Brain microvascular endothelial cell (primary cell): ENCODE results near the gene MLLT6.
"Not testable (repeated sequence)": the region's sequence is repeated elsewhere in the genome, so short reads cannot be mapped to it uniquely, and the experiment has no call there.

Experiments used
- DNase-seq: peaks from one replicate; pipeline ENCODE4 v3.0.0-alpha.2; 2020
- H3K27ac ChIP-seq: fragments of 250-450 bp; sonication (Bioruptor Pico); 2 replicates; pipeline ENCODE4 v1.5.1; 2020; ENCODE audit warnings: mild to moderate bottlenecking, moderate library complexity
- H3K27me3 ChIP-seq: fragments of 250-450 bp; sonication (Bioruptor Pico); replicated peaks from 2 replicates; pipeline ENCODE4 v1.5.1; 2020; ENCODE audit warnings: mild to moderate bottlenecking
- H3K36me3 ChIP-seq: fragments of 250-450 bp; sonication (Bioruptor Pico); replicated peaks from 2 replicates; pipeline ENCODE4 v1.5.1; 2020; ENCODE audit warnings: mild to moderate bottlenecking
- H3K4me3 ChIP-seq: 2 replicates; pipeline ENCODE4 v1.5.1; 2011; ENCODE audit warnings: low read depth, mild to moderate bottlenecking, control low read depth, low read length, moderate library complexity
- in situ Hi-C: cut with HindIII; loops from 2 replicates; pipeline ENCODE4 v1.10.0; 2017; ENCODE audit warnings: low sequenced_read_pairs, low pct_ligation_motif_present
- TF ChIP-seq, protein P1 (sequence below): IDR thresholded peaks from 2 replicates; pipeline ENCODE4 v1.5.1; 2011; ENCODE audit warnings: low read depth, mild to moderate bottlenecking, moderate library complexity, low read length, control low read depth, inconsistent platforms; ENCODE audit errors: missing control alignments

MLLT6 gene

DNA sequence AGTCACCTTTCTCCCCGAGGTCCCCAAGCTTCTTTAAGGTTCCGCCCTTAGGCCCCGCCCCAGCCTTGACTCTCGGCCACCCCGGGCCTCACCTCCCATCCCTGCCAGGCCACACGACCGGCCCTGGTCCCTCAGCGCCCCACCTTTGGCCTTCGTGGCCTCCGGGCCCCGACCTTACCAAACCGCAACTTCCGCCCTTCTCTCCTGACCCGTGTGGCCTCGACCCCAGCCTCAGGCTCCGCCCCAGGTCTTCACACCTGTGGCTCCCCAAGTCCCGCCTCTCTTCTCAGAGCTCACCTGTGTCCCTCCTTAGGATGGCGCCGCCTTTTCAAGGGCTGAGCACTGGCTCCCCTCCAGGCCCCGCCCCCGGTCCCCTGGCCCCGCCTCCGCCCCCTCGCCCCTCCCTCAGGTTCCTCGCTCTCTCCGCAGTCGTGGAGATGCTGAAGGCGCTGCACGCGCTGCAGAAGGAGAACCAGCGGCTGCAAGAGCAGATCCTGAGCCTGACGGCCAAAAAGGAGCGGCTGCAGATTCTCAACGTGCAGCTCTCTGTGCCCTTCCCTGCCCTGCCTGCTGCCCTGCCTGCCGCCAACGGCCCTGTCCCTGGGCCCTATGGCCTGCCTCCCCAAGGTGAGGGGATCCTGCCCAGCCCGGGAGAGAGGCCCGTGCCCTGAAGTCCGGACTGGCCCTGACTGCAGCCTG lies 15.0 kb downstream of the MLLT6 start:
- in situ Hi-C loops: no loop called here
- H3K36me3 ChIP-seq: peaks cover 16% of the 10 kb centered on the region
- no peak overlapping the region for H3K27ac ChIP-seq
- TF ChIP-seq, protein P1, sequence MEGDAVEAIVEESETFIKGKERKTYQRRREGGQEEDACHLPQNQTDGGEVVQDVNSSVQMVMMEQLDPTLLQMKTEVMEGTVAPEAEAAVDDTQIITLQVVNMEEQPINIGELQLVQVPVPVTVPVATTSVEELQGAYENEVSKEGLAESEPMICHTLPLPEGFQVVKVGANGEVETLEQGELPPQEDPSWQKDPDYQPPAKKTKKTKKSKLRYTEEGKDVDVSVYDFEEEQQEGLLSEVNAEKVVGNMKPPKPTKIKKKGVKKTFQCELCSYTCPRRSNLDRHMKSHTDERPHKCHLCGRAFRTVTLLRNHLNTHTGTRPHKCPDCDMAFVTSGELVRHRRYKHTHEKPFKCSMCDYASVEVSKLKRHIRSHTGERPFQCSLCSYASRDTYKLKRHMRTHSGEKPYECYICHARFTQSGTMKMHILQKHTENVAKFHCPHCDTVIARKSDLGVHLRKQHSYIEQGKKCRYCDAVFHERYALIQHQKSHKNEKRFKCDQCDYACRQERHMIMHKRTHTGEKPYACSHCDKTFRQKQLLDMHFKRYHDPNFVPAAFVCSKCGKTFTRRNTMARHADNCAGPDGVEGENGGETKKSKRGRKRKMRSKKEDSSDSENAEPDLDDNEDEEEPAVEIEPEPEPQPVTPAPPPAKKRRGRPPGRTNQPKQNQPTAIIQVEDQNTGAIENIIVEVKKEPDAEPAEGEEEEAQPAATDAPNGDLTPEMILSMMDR: no peak
- no peak for DNase-seq
- H3K4me3 ChIP-seq: no peak overlapping the region
- no peaks in the 10 kb centered on the region for H3K27me3 ChIP-seq

DNA sequence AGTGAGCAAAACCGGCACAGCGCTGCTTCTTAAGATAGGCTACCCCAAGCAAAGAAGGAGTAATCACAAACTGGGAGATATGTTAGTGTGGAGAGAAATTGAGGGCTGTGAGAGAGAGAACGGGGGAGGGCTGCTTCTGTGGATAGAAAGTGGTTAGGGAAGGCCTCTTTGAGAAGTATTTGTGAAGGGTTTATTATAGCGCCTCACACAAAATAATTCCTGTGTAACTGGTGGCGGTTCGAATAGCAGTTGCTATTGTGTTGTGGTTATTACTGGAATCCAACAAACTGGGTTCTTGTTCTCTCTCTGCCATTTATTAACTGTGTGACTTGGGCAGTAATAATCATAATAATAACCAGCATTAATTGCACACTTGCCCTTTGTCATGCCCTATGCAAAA lies 15.9 kb downstream of the MLLT6 start:
- DNase-seq: no peak
- no peak overlapping the region for H3K4me3 ChIP-seq
- TF ChIP-seq, protein P1: no peak
- no peak overlapping the region for H3K27ac ChIP-seq
- H3K27me3 ChIP-seq: no peaks in the 10 kb centered on the region
- in situ Hi-C loops: no loop called here
- peaks cover 12% of the 10 kb centered on the region for H3K36me3 ChIP-seq

DNA sequence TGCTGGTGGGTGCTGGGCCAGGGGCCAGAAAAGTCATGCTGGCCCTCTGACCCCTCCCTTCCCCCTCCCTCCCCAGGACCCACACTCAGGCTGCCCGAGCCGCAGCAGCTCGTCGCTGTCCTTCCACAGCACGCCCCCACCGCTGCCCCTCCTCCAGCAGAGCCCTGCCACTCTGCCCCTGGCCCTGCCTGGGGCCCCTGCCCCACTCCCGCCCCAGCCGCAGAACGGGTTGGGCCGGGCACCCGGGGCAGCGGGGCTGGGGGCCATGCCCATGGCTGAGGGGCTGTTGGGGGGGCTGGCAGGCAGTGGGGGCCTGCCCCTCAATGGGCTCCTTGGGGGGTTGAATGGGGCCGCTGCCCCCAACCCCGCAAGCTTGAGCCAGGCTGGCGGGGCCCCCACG lies 16.7 kb downstream of the MLLT6 start:
- H3K4me3 ChIP-seq: no peak overlapping the region

DNA sequence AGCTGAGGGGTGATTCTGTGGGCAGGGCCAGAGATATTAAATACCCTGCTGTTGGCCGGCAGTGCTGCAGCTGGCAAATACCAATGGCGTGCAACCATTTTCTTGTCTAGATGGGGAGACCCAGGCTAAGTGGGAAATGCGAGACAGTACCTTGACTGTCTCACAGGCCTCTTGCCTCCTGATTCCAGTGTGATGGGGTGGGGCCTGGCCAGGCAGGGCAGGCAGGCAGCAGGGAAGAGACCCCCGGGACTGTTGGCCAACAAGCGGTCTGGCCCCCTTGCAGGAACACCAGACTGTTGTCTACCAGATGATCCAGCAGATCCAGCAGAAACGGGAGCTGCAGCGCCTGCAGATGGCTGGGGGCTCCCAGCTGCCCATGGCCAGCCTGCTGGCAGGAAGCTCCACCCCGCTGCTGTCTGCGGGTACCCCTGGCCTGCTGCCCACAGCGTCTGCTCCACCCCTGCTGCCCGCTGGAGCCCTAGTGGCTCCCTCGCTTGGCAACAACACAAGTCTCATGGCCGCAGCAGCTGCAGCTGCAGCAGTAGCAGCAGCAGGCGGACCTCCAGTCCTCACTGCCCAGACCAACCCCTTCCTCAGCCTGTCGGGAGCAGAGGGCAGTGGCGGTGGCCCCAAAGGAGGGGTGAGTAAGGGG lies 19.4 kb downstream of the MLLT6 start:
- Histone ChIP-seq H3K36me3 (peaks cover 6% of the 10 kb centered on the region), H3K4me3 (no peak overlapping the region), H3K27me3 (no peaks in the 10 kb centered on the region), H3K27ac (no peak overlapping the region)
- in situ Hi-C loops: no loop called here
- DNase-seq: no peak
- TF ChIP-seq, protein P1: no peak

More for the DNA sequence above, 16.7 kb downstream of the MLLT6 start:
- in situ Hi-C loops: no loop called here
- Histone ChIP-seq H3K27ac (no peak overlapping the region), H3K36me3 (peaks cover 9% of the 10 kb centered on the region), H3K27me3 (no peaks in the 10 kb centered on the region)
- TF ChIP-seq, protein P1: no peak
- DNase-seq: no peak

DNA sequence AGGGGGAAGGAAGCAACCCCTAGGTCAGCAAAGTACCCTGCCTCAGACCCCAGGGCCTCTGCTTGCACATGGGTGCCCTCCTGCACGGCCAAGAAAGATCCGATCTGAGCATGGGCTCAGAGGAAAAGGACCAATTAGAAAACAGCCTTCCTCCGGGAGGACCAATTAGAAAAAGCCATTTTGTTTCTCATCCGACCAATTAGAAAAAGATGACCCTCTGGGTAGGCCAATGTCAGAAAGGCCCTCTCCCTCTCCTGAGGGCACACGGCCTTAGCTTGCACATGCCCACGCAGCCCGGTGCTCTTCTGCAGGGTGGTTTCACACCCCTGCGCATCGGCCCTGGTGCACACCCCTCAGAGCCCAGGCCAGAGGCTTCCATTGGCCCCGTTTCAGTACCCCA lies 20.0 kb downstream of the MLLT6 start:
- DNase-seq: no peak
- in situ Hi-C loops: no loop called here
- H3K36me3 ChIP-seq: peaks cover 6% of the 10 kb centered on the region
- TF ChIP-seq, protein P1: no peak
- H3K27me3 ChIP-seq: no peaks in the 10 kb centered on the region
- no peak overlapping the region for H3K27ac ChIP-seq
- no peak overlapping the region for H3K4me3 ChIP-seq

DNA sequence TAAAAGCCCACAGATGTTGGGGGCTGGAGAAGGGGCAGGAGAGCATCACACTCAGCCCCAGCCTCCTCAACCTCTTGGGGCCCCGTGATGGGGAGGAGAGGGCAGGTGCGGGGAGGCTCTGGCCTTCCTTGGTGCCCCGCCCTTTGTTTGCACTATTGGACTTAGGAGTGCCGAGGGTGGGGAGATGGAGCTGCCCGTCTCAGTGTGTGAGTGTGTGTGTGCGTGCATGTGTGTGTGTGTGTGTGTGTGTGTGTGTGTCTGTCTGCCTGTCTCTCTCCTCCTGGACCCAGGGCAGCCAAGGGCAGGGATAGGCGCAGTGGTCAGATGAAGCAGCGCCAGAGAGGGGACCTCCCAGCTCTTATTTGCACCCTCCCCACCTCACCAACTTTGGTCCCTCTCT lies 21.1 kb downstream of the MLLT6 start:
- H3K36me3 ChIP-seq, H3K27me3 ChIP-seq, H3K4me3 ChIP-seq, H3K27ac ChIP-seq, in situ Hi-C loops, DNase-seq: not testable (repeated sequence)
